K562 (cell line): ENCODE measurements around the gene LBX1. TPM values are rescaled to one million over a fixed set of nuclear protein-coding genes. Genes with fewer than 3 reads are reported as not detected.

ENCODE experiments used
- ATAC-seq: fragments of 200-7000 bp; cut with Tn5 transposase; 3 replicates; pipeline ENCODE4 v1.9.1; 2020; ENCODE audit warnings: moderate library complexity
- BruUV-seq: library from RNA; stranded (reverse); fragments of 400-500 nt; replicated peaks from 2 replicates; lab custom pipeline; 2021; lab: Mats Ljungman, UMichigan
- CTCF ChIA-PET: fragments of 300-600 bp; formaldehyde crosslinking; extraction: SDS; loops from one replicate; lab custom pipeline; 2021; ENCODE audit warnings: low intra/inter-chr PET ratio; lab: Yijun Ruan, JAX
- POLR2A ChIA-PET: fragments of 300-600, 350-650 bp; sonication (Branson Sonifier 250); formaldehyde crosslinking; extraction: SDS; loops from one replicate; lab custom pipeline; 2021; ENCODE audit warnings: antibody characterized with exemption, inconsistent platforms; lab: Yijun Ruan, JAX
- DNase-seq, 4 experiments: peaks; one replicate each; pipeline versions ENCODE4 v3.0.0 to v3.0.0-alpha.2; 2011 to 2018; ENCODE audit warnings: low spot score in 3 of 4, mixed read lengths in 3 of 4; ENCODE audit errors: extremely low read depth in 1 of 4
- FAIRE-seq: peaks from 2 replicates; lab custom pipeline; 2011; peaks lifted over from hg19 to GRCh38; lab: Jason Lieb, UNC
- H2AFZ ChIP-seq: 2 replicates; pipeline ENCODE4 v1.6.0; 2011; ENCODE audit warnings: low read depth, low read length, control low read depth, inconsistent platforms
- H3K27ac ChIP-seq: fragments of 200-600 bp; 3 replicates; pipeline ENCODE4 v1.8.0; 2011; ENCODE audit warnings: low read depth, mild to moderate bottlenecking, control low read depth, inconsistent platforms, low read length, moderate library complexity, mixed read lengths; ENCODE audit errors: extremely low read depth
- H3K27me3 ChIP-seq, 2 experiments: fragments of 300-600 bp in 1 of 2; 2 replicates in 1 of 2; 3 replicates in 1 of 2; pipeline versions ENCODE4 v1.6.0 to v1.8.0; 2011; ENCODE audit warnings: inconsistent platforms in 2 of 2, low read length in 2 of 2, mild to moderate bottlenecking in 1 of 2, mixed read lengths in 1 of 2, moderate library complexity in 1 of 2; ENCODE audit not compliant: control insufficient read depth in 2 of 2, insufficient read depth in 2 of 2
- H3K36me3 ChIP-seq: fragments of 300-600 bp; 3 replicates; pipeline ENCODE4 v1.8.0; 2011; ENCODE audit warnings: mild to moderate bottlenecking, low read length, inconsistent platforms; ENCODE audit not compliant: control insufficient read depth, insufficient read depth
- H3K4me1 ChIP-seq, 2 experiments: fragments of 200-600 bp in 1 of 2; replicated peaks in 1 of 2; 2 replicates in 1 of 2; 3 replicates in 1 of 2; pipeline versions ENCODE4 v1.5.1 to v1.8.0; 2011; ENCODE audit warnings: inconsistent platforms in 2 of 2, low read length in 2 of 2, mild to moderate bottlenecking in 1 of 2, mixed read lengths in 1 of 2, moderate library complexity in 1 of 2; ENCODE audit not compliant: control insufficient read depth in 2 of 2, insufficient read depth in 2 of 2
- H3K4me2 ChIP-seq: 2 replicates; pipeline ENCODE4 v1.6.1; 2011; ENCODE audit warnings: low read length, control low read depth, inconsistent platforms, mixed read lengths; ENCODE audit not compliant: insufficient read depth
- H3K4me3 ChIP-seq: fragments of 200-600 bp; sonication (generic), shearing (Covaris generic); 2 replicates; pipeline ENCODE4 v1.5.1; 2016; ENCODE audit warnings: control low read depth, inconsistent platforms
- H3K79me2 ChIP-seq: fragments of 200-600 bp; 3 replicates; pipeline ENCODE4 v1.8.0; 2011; ENCODE audit warnings: low read length, inconsistent platforms; ENCODE audit not compliant: control insufficient read depth, insufficient read depth
- H3K9ac ChIP-seq, 2 experiments: 2 replicates each; pipeline versions ENCODE4 v1.6.0 to v1.6.1; 2011; ENCODE audit warnings: low read depth in 2 of 2, low read length in 2 of 2, control low read depth in 1 of 2, inconsistent platforms in 1 of 2, mild to moderate bottlenecking in 1 of 2, mixed read lengths in 1 of 2; ENCODE audit not compliant: insufficient read depth in 1 of 2
- H3K9me1 ChIP-seq: one replicate; pipeline ENCODE4 v1.6.0; 2011; ENCODE audit warnings: inconsistent platforms, mild to moderate bottlenecking, low read length, moderate library complexity; ENCODE audit not compliant: control insufficient read depth, insufficient read depth
- H3K9me3 ChIP-seq: replicated peaks from 2 replicates; pipeline ENCODE4 v1.5.1; 2011; ENCODE audit warnings: low read depth, low read length, inconsistent platforms; ENCODE audit not compliant: control insufficient read depth, insufficient read depth
- H4K20me1 ChIP-seq: replicated peaks from 2 replicates; pipeline ENCODE4 v1.6.1; 2011; ENCODE audit warnings: low read length, inconsistent platforms, mixed read lengths; ENCODE audit not compliant: control insufficient read depth, insufficient read depth
- BRCA1 ChIP-seq, 2 experiments: fragments of 450-650 bp in 1 of 2; sonication (generic) in 1 of 2; formaldehyde crosslinking in 1 of 2; IDR thresholded peaks; 2 replicates each; pipeline versions ENCODE4 v1.5.0 to v1.6.1; 2017 to 2020; ENCODE audit warnings: mild to moderate bottlenecking in 1 of 2, missing genetic modification reagents in 1 of 2
- MTA2 ChIP-seq: fragments of 450-650 bp; IDR thresholded peaks from 2 replicates; pipeline ENCODE4 v1.6.1; 2016; ENCODE audit warnings: low read depth
- SMAD3 ChIP-seq: fragments of 450-650 bp; formaldehyde crosslinking; conservative IDR thresholded peaks from 2 replicates; pipeline ENCODE4 v1.4.0; 2020; ENCODE audit warnings: mild to moderate bottlenecking
- TSC22D4 ChIP-seq: fragments of 450-650 bp; IDR thresholded peaks from 2 replicates; pipeline ENCODE4 v1.6.1; 2016; ENCODE audit warnings: missing genetic modification characterization, missing biosample characterization, control low read depth
- ZNF23 ChIP-seq: fragments of 250-450 bp; sonication (Bioruptor Pico); IDR thresholded peaks from 2 replicates; pipeline ENCODE4 v1.4.0; 2020; ENCODE audit warnings: mild to moderate bottlenecking
- WGBS: fragments of 100-300 bp; shearing (Covaris generic); methylation state at CpG from one replicate; pipeline ENCODE4 v1.1.6; 2016; ENCODE audit warnings: low coverage, mixed read lengths; ENCODE audit not compliant: insufficient coverage; ENCODE audit errors: missing lambda C conversion rate; 5-methylcytosine and 5-hydroxymethylcytosine counted together
- in situ Hi-C: fragments of 300-500 bp; cut with MboI; formaldehyde crosslinking; loops from 4 replicates; pipeline ENCODE4 v1.15.0; 2018; ENCODE audit warnings: inconsistent platforms, mixed read lengths
- intact Hi-C: fragments of 100-400 bp; cut with micrococcal nuclease; formaldehyde crosslinking; loops from 2 replicates; pipeline ENCODE4 v1.14.2; 2022
- polyA plus RNA-seq, 8 experiments: library from polyadenylated mRNA; depleted of rRNA in 4 of 8; stranded (reverse) in 5 of 8; unstranded in 3 of 8; fragments of >200 nt; fragmentation: Nextera tagmentation in 2 of 8; fragmentation: Illumina TruSeq in 1 of 8; extraction: Ambion mirVana in 2 of 8; extraction: Trizol in 1 of 8; gene quantifications; 2 replicates each; pipeline versions ENCODE4 v1.2.1 to v1.2.3, GENCODE V29; 2011 to 2014; ENCODE audit warnings: inconsistent platforms in 1 of 8, missing spikeins in 1 of 8
- total RNA-seq, 7 experiments: library from RNA; depleted of rRNA in 6 of 7; stranded (reverse); fragments of >200 nt in 6 of 7; fragmentation: Illumina TruSeq in 2 of 7; extraction: Trizol in 2 of 7; gene quantifications; 2 replicates each; pipeline versions ENCODE4 v1.2.1 to v1.2.3, GENCODE V29; 2011 to 2021; ENCODE audit warnings: low replicate concordance in 1 of 7

The LBX1 gene
- total and polyA plus RNA-seq, 9 of the 15 experiments (the other 6 are each of a cell fraction or from before 2014, with no cell fraction given) = not detected

DNA sequence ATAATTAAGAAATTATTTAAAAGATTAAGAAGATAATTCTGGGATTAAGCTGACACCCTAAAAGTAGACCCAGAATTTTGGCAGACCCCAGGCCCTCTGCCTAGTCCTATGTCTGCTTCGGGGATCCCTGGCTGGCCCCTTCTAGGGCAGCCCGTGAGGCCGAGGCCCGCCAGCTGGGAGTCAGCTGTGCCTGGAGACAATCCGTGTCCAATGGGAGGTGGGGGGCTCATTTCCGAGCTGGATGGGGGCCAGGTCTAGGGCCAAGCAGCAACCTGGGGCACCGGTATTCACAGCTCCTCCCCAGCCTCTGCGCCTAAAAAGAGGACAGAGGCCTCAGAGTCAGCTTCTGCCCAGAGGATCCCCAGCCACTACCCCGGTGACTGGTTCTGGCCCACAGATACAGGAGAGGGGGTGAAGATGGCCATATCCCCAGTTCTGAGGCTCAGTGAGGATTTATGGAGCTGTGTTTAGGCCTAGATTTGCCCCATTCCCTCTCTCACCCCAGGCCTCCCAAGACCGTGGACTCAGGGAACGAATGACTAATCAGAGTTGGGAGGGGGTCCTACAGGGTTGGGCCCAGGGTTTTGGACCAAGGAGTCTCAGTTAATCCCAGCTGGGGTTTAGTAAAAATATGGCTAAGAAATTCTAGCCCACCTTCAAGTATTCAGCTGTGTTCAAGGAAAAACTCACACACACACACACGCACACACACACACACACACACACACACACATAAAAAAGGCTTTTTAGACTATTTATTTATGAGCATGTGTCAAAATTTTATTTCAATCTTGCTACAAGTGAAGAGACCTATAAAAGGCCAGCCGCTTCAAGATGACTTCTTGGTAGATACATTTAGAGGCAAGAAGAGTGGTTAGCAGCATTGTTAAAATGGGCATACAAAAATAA lies 37.4 kb upstream of the LBX1 start:
- DNase-seq = no peak
- no peak overlapping the region for H3K4me2 ChIP-seq
- no peak overlapping the region for H3K4me3 ChIP-seq
- H3K9me1 ChIP-seq = no peaks in the 10 kb centered on the region
- H4K20me1 ChIP-seq = no peaks in the 10 kb centered on the region
- H3K27me3 ChIP-seq = peaks cover 3 to 12% of the 10 kb centered on the region in 2 experiments; a peak in 2 of 5 replicates
- H3K9ac ChIP-seq = no peak overlapping the region
- no TSS peak for BruUV-seq
- no peak for TF ChIP-seq ZNF23
- TF ChIP-seq BRCA1 (IDR thresholded peaks at IDR 0.05) = no peak
- TF ChIP-seq BRCA1 (CRISPR knock-in tag; IDR thresholded peaks at IDR 0.05) = no peak
- no peak for TF ChIP-seq MTA2
- TF ChIP-seq TSC22D4 (tag) = no peak
- no peak for TF ChIP-seq SMAD3 (CRISPR knock-in tag)
- no peak for ATAC-seq
- no peaks in the 10 kb centered on the region for H3K9me3 ChIP-seq
- no peak overlapping the region for H3K27ac ChIP-seq
- in situ Hi-C loops = no loop called here
- ChIA-PET CTCF (no interaction called here), POLR2A (interaction anchor here (0.6 to 1.2 kb wide), 2 partner anchors 14 to 199 kb away, joined by 4 to 5 read pairs; no protein-coding TSS in a partner anchor)
- WGBS = 37% methylated on average over 9 of the region's 13 CpGs
- no peaks in the 10 kb centered on the region for H3K36me3 ChIP-seq
- H2AFZ ChIP-seq = no peak overlapping the region
- H3K4me1 ChIP-seq = no peaks in the 10 kb centered on the region
- no peaks in the 10 kb centered on the region for H3K79me2 ChIP-seq
- intact Hi-C loops = no loop called here
- no peak for FAIRE-seq
